ENCODE data around the gene PPP5C. TPM values are rescaled to one million over a fixed set of nuclear protein-coding genes. Genes with fewer than 3 reads are reported as not detected.
"Not testable (repeated sequence)": the region's sequence is repeated elsewhere in the genome, so short reads cannot be mapped to it uniquely, and the experiment has no call there.

PPP5C gene
- total RNA-seq, 1 donor from 2014 or later, result 65.0 TPM

DNA sequence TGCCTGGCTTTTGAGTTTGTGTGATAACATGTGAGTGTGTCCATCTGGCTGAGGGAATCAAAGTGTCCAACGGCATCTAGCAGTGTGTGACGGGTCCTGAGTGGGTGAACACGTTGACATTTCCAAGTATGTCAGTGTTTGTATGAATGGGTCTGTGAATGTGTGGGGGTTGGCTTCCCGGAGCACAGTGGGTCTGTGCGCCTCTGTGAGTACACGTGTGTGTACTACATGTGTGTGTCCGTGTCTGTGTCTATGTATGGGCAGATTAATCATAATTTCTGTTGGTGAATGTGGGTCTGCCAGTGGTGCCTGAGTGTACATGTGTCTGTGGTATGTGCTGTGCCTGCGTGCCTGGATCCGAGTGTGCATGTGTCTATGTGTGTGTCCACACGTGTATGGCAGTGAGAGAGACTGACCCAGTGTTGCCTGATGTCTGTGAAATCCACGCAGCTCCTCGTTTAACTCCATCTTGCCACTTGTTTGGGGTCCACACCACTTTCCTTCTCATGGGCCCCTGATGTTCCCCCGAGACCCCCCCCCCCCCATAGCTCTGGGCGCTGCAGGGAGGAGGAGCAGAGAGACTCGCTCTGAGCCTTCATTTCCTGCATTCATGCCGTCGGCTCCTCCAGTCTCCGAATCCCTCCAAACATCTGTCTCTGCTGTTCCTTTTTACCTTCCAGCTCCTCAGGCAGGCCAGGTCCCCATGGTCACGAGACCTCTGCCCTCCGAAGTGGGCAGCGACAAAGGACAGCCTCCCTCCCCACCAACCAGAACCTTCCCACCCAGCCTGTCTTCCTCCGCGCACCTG is 61.2 kb downstream of the PPP5C start:
- DNase-seq (ENCODE audit: low read depth in 2 of 2), result no peak

DNA sequence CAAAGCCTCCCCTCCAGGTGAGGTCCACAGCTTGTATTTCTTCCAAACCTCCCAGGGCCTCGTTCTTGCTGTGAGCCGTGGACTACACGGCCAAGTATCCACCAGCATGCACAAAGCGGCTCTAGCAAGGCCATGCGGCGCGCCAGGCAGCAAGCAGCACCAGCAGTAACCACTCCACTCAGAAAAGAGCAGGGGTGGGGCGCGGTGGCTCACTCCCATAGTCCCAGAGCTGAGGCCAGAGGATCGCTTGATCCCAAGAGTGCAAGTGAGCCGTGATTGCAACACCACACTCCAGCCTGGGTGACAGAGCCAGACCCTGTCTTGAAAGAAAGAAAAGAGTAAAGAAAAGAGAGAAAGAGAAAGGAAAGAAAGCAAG is 61.8 kb downstream of the PPP5C start:
- DNase-seq (ENCODE audit: low read depth in 2 of 2), result no peak

DNA sequence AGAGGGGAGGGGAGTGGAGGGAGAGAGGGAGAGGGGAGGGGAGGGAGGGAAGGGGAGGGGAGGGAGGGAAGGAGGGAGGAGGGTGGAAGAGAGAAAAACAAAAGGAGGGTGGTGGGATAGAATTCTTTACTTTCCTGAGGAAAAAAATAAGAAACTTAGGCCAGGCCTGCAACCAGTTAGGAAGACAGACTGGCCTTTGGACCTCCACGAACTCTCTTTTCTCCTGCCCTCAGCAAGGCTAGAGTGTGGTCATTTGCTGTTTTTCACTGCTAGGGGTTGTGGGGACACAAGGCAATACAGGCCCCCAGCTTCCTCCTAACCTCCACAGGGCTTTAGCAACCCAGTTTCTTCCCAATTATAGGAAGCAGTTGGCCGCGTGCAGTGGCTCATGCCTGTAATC is 62.3 kb downstream of the PPP5C start:
- no peak for DNase-seq (ENCODE audit: low read depth in 2 of 2)

DNA sequence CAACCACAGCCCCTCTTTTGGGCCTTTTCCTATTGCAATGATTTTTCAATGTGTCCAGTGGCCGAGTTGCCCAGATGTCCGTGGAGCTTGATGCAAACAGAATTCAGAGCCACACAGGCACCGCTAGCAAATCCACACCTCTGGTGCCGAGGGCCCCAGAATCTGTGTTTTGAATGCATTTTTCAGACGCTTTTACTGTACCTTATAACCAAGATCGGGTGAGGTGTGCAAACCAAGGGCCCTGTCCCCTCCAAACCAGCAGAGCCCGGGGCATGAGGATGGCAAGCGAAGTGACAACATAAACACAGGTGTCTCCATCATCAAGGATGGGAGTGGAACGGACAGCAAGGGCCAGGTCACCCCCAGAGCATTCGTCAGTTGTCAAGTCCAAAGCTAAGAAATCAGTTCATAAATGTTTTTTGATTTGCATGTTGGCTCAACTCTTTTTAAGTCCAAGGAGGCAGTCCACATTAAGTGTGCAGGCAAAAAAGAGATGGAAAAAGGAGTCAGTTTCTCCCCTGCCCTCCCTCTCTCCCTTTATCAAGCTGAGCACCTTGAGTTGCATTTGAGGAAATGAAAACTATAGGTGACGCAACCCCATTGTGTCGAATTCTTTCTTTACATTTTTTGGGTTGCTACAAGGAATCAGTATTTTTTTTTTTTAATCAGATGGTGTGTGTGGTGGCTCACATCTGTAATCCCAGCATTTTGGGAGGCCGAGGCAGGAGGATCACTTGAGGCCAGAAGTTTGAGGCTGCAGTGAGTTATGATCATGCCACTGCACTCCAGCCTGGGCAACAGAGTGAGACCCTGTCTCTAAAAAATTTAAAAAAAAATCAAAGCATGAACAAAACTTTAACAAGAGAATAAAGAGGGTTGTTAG is 63.6 kb downstream of the PPP5C start:
- DNase-seq (ENCODE audit: low read depth in 2 of 2), result no peak

DNA sequence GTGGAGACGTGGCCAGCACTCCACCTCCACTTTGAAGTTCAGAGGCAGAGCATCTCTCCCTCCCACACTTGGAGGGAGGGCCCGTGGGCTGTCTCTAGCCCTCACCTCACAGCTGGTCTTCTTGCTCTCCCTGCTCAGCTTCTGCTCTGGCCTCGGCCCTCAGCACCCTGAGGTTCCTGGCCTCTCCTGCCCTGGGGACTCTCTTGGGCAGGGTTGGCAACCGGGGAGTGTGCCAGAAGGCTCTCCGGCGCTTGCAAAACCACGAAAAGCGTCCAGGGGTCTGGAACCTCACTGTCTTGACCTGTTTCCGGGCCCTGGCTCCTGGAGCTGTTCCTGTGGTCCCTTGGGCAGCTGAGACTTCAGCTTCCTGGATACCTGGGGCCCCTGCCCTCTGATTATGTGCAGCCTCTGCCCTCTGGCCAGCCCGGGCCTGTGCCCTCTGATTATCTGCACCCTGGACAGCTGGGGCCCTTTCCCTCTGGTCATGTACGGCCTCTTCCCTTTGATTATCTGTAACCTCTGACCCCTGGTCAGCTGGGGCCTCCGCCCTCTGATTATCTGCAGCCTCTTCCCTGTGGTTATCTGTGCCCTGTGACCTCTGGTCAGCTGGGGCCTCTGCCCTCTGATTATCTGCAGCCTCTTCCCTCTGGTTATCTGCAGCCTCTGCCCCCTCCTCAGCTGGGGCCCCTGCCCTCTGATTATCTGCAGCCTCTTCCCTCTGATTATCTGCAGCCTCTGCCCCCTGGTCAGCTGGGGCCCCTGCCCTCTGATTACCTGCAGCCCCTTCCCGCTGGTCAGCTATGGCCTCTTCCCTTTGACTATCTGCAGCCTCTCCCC is 64.4 kb downstream of the PPP5C start:
- DNase-seq (ENCODE audit: low read depth in 2 of 2), result no peak

DNA sequence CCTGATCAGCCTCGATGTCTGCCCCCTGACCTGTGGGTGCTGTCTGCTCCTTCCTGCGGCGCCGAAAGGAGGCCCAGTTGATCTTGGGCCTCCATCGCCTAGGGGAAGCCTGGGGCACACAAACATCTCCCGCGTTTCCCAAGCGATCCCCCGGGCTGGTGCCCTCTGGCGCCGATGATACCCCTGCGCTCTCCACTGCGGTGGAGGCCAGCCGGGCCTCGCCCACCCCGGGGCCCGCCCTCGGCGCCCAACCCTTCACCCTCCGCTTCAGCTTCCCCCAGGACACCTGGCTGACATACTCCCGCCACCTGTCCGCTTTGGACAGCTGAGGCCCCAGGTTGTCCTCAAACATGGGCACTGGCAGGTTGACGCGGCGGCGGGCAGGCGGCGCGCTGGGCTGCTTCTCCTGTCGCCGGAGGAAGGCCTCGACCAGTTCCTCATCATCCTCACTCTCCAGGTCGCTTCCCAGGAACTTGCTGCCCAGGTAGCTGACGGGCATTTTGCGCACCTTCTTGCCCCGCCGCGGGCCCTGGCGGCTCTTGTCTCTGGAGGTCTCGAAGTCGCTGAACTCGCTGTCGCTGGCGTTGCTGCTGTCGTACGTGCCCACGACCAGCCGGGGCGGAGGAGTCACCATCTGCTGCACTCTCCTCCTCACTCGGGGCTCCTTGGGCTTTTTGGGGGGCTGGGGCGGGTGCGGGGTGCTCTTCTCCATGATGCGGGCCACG is 65.2 kb downstream of the PPP5C start:
- no peak for DNase-seq (ENCODE audit: low read depth in 2 of 2)

DNA sequence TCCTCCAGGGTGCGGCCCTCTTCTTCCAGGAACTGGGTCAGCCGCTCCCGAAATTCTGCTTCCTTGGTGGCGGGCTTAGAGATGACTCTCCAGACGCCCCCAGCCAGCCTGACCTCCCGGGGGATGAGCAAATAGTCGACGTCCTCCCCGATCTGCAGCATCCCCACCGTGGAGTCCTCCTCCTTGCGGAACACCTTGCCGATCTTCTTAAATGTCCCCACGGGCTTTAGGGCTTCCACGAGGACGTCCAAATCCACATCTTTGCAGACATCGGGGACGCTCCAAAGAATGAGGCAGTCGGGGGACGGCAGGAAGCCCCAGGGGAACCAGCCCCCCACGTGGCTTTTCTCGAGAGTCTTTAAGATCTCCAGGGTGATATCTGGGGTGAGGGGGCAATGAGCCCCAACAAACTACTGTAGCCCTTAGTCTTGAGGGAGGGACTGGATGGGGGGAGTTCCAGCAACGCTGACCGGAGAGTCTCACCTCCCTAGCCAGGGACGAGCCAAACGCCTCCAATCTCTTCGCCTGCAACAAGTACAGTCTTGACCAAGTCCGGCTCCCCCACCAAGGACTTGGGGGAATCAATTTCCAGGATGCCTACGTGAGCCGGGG is 65.9 kb downstream of the PPP5C start:
- no peak for DNase-seq (ENCODE audit: low read depth in 2 of 2)

DNA sequence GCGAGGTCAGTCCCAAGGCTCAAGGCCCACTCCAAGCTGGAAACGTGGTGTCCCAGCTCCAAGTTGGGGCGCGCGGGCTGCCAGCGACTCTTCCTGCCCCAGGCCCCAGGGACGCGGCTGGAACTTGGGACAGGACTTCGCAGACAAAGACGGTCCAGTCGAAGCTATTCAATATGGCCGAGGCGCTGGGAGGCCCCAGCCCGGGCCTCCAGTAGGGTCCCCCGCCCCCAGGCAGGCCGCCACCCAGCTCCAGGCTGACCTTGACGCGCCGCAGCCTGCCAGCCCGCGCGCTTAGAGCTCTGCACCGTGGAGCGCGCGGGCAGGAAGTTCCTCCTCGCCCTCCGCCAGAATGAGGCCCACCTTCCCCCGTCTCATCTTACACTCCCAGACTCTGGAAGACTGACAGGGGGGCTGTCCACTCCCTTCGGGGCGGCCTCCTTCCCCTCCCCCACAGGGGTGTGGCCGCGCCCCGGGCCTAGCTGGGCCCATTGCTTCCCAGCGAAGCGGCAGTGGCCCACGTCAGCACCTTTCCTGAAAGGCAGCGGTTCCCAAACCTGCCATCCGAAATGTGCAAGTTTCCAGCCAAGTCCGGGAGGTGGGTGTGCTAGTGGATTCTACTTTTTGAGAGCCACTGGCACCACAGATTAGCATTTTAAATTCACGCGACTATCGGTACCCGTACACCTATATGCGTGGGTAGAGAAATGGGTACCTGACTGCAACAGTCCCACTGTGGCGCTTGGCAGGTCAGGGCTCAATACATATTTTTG is 66.6 kb downstream of the PPP5C start, which contains the start of gene CCDC8:
TSS of gene CCDC8 (minus strand) at position 303 of the 770 bp plus-strand sequence. CDS start 754 bp downstream, outside the sequence.
- no peak for DNase-seq (ENCODE audit: low read depth in 2 of 2)

DNA sequence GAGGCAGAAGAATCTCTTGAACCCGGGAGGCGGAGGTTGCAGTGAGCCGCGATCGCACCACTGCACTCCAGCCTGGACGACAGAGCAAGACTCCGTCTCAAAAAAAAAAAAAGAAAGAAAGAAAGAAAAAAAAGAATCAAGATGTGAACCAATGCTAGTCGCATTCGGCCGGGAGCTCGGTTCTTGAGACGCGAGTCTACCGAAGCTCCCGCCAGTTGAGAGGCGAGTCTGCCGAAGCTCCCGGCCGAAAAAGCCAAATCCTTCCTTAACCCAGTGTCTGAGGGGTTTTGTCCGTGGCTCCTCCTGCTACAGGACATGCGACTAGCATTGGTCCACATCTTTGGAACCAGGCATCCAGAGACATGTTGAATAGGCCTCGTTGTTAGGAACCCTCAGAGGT is 68.0 kb downstream of the PPP5C start:
- DNase-seq (ENCODE audit: low read depth in 2 of 2), result not testable (repeated sequence)

DNA sequence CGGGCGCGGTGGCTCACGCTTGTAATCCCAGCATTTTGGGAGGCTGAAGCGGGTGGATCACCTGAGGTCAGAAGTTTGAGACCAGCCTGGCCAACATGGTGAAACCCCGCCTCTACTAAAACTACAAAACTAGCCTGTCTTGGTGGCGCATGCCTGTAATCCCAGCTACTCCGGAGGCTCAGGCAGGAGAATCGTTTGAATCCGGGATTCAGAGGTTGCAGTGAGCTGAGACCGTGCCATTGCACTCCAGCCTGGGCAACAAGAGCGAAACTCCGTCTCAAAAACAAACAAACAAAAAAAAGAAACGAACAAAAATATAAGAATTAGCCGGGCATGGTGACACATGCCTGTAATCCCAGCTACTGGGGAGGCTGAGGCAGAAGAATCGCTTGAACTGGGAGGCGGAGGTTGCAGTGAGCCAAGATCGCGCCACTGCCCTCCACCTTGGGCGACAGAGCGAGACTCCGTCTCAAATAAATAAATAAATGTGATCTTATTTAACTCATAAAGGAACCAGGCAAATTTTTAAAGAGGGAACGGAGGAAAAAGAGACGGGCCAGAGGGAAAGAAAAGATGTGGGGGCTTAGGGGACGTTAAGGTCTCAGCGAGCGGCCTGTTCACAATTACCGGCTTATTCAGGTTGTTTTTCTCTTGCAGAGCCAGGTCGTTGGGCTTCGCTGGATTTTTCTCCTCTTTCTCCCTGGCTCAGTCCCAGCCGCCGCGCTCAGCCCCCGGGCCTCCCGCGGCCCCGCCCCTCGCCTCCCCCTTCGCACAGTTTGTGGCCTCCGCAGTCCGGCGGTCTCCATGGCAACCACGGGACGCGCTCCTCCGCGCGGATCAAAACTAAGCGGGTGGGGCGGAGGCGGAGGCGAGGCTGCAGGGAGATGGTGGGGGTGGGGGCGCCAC is 69.2 kb downstream of the PPP5C start:
- DNase-seq (ENCODE audit: low read depth in 2 of 2), result peak in 1 of 2 donors; percentile 66

DNA sequence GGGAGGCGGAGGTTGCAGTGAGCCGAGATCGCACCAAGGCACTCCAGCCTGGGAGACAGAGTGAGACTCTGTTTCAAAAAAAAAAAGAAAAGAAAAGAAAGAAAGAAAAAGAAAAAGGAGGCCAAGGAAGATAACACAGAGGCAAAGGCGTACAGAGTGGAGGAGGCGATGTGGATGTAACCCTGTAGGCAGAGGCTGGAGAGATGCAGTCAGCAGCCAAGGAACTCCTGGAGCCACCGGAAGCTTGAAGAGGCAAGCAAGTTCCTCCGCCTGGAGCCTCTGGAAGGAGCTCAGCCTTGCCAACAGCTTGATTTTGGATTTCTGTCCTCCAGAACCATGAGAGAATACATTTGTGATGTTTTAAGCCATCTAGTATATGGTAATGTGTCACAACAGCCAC is 73.2 kb downstream of the PPP5C start:
- no peak for DNase-seq (ENCODE audit: low read depth in 2 of 2)

DNA sequence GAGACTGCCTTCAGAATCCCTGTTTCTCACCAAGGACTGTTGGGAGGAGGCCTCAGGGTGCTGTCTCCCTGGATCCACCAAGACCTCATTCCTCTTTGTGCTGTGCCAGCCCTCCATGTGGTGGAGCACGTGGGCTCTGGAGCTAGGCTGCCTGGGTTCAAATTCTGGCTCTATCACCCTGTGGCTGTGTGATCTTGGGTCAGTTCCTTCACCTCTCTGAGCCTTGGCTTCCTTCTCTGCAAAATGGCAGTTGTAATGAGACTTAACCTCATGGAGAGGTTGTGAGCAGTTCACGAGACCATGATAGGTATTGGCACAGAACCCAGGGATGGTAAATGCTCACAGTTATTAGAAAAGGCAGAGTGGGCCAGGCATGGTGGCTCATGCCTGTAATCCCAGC is 75.5 kb downstream of the PPP5C start:
- DNase-seq (ENCODE audit: low read depth in 2 of 2), result no peak

DNA sequence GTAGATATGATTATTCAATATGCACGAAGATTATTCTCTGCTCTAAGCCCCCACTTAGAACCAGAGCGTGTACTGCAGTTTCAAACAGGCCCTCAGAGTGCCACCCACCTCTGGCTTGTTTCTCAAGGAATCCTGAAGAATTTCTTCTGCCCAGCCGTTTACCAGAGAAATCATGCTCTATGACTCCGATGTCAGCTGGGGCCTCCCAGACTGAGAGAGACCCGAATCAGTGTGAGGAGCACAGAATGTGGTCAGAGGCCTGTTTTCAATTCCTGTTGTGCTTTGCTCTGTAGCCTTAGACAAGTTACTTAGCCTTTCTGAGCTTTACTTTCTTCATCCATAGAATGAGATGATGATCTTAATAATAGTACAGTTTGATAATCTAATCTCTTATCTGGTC is 76.3 kb downstream of the PPP5C start:
- DNase-seq (ENCODE audit: low read depth in 2 of 2), result no peak

DNA sequence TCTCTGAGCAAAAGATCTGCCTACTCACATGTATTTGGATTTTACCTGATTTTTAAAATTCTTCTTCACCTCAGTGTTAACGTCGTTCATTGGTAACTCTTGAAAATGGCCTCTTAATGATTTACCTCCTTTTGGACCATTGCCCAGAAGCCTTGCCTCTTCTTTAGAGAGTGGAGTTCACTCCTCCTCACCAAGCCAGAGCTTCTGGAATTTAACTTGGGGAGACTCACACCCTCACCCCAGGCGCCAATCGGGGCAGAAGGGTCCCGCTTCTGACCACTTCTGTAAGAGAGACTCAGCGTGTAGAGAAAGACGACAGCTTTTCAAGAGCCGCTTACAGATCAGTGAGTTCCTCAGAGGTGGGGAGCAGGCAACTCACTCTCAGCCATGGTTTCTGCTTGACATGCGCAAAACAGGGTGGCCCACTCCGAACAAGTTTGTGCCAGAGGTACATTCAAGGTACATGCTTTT is 79.2 kb downstream of the PPP5C start:
- DNase-seq (ENCODE audit: low read depth in 2 of 2), result no peak

DNA sequence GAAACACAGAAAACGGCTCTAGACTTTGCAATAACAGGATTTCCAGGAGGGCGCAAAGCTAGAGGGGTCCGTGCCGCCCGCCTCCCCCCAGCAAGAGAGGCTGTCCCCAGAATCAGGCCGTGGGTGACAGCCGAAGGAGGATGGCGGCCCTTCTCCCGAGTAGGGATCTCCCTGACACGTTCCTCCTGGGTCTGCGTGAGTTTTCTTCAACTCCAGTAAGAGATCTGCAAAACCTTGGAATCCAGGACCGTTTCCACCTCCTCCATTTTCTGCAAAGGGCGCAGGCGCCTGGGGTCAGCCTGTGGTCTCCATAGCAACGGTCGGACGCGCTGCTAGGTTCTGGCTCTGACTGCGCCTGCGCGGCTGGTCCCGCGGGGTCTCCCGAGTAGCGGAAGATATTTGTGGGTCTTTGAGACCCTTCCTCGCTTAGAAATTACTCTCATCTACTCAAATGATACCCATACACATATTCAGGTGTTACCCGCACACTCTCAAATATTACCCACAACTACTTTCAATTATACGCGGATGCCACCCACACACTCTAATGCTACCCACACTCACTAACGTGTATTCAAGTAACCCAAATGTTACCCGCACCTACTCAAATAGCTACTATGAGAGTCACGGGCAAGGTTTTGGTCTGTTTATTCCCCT is 79.7 kb downstream of the PPP5C start:
- DNase-seq (ENCODE audit: low read depth in 2 of 2), result no peak

DNA sequence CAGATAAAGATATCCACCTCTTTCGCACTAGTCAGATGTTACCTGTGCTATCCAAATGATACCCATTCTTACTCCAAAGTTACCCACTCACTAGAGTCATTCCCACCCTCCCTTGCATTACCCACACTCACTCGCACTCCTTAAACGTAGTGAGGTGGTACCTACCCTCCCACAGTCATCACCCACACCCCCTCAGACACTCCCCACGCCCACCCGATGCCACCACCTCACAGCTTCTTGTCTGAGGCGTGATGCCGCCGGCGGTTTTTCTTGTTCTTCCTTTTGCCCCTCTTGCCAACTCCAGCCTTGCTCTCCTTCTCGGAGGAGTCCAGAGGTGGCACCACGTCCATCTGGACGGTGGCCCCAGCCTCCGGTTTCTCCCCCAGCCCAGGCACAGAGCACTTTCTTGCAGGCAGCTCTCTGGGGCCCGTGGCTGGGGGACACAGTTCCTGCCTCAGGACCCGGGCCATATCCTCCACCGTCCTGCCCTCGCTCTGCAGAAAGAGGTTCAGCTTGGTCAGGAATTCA is 80.7 kb downstream of the PPP5C start:
- DNase-seq (ENCODE audit: low read depth in 2 of 2), result no peak

DNA sequence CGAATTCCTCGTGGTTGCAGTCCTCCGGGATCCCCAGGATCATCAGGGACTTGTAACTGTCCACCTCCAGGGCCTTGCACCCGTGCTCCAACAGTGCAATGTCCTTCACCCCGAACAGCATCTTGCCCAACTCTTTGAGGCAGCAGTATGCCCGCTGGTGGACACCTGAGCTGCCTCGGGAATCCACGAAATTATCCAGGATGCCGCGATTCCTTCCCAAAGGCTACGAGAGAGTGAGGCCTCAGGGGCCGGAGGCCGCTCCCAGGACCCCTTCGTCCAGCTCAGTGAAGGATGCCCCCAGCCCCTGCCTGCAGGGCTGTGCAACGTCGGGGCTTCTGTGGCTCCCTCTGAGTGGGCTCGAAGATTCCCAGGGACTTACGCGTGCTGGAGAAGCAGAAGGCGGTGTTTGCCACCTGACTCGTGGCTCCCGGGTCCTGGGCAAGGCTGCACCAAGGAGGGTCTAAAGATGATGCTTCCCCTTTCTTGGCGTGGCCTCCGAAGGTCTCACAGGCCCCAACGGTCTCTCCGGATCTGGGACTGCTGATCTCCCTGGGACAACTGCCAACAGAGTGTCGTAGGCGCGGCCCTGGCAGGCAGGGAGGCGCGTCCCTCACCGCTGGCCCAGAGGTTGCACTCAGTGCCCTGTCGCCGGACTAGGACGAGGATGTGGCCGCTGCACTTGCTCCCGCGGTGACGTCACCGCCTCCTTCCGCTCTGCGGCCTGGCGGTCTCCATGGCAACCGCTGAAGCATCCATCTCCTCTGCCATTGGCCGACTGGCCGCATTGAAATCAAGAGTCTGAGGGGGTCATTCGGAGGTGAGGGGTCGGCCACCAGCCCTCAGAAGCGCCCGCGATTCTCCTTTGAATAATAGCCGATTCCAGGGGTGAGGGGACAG is 81.6 kb downstream of the PPP5C start, which contains the start of gene PNMA8C:
TSS of gene PNMA8C (minus strand) at position 698 of the 897 bp plus-strand sequence. CDS start at position 121, 577 bp downstream.
- peak in 1 of 2 donors; percentile 29 for DNase-seq (ENCODE audit: low read depth in 2 of 2)
